KMS-11 (cell line): Measurements from ENCODE around the gene FLRT2.
A peak's percentile ranks its signal among the peaks of the same experiment; 100 is the strongest.

Source experiments
- H2AFZ ChIP-seq: fragments of 200-600 bp; sonication (generic); 2 replicates; pipeline ENCODE4 v1.6.1; 2016; ENCODE audit warnings: antibody characterized with exemption, mixed run types, low read depth
- H3K27ac ChIP-seq: fragments of 200-600 bp; sonication (generic); 2 replicates; pipeline ENCODE4 v1.6.1; 2016; ENCODE audit warnings: mild to moderate bottlenecking, mixed run types
- H3K27me3 ChIP-seq: fragments of 200-600 bp; sonication (generic); 2 replicates; pipeline ENCODE4 v1.6.1; 2017; ENCODE audit warnings: mild to moderate bottlenecking, low read depth, mixed run types, moderate library complexity; ENCODE audit not compliant: insufficient read depth
- H3K36me3 ChIP-seq: fragments of 200-600 bp; sonication (generic); 2 replicates; pipeline ENCODE4 v1.6.1; 2017; ENCODE audit warnings: mild to moderate bottlenecking, mixed run types; ENCODE audit not compliant: insufficient read depth
- H3K4me1 ChIP-seq: fragments of 200-600 bp; sonication (generic); 2 replicates; pipeline ENCODE4 v1.6.1; 2016; ENCODE audit warnings: mild to moderate bottlenecking, low read depth, mixed run types; ENCODE audit not compliant: poor library complexity, severe bottlenecking
- H3K4me2 ChIP-seq: fragments of 200-600 bp; sonication (generic); 2 replicates; pipeline ENCODE4 v1.7.0; 2016; ENCODE audit warnings: mild to moderate bottlenecking, mixed run types
- H3K4me3 ChIP-seq: fragments of 200-600 bp; sonication (generic); IDR thresholded peaks from 2 replicates; pipeline ENCODE4 v1.6.1; 2017; ENCODE audit warnings: low read depth, low read length, mixed read lengths; ENCODE audit not compliant: insufficient read depth
- H3K79me2 ChIP-seq: fragments of 200-600 bp; sonication (generic); 2 replicates; pipeline ENCODE4 v1.6.1; 2016; ENCODE audit warnings: low read depth, mixed run types; ENCODE audit not compliant: insufficient read depth
- H3K9ac ChIP-seq: fragments of 200-600 bp; sonication (generic); 2 replicates; pipeline ENCODE4 v1.6.1; 2016; ENCODE audit warnings: mild to moderate bottlenecking, mixed run types
- H4K20me1 ChIP-seq: fragments of 200-600 bp; sonication (generic); 2 replicates; pipeline ENCODE4 v1.6.1; 2016; ENCODE audit warnings: mild to moderate bottlenecking, mixed run types; ENCODE audit not compliant: insufficient read depth
- CTCF ChIP-seq: fragments of 200-600 bp; sonication (generic); conservative IDR thresholded peaks from 2 replicates; pipeline ENCODE4 v1.6.1; 2017; ENCODE audit warnings: low read depth, mild to moderate bottlenecking, antibody characterized with exemption, low read length, moderate library complexity, mixed read lengths

FLRT2 gene

GRCh38 chr14:85701116-85701515 is 171.2 kb downstream of the FLRT2 start:
- Histone ChIP-seq H3K4me3 (no peak overlapping the region), H3K36me3 (no peaks in the 10 kb centered on the region), H2AFZ (peak overlapping the region; percentile 39; the same call in 1 of the 2 replicates), H3K27me3 (no peaks in the 10 kb centered on the region), H3K79me2 (no peaks in the 10 kb centered on the region), H4K20me1 (no peaks in the 10 kb centered on the region), H3K4me1 (peaks cover 39% of the 10 kb centered on the region), H3K9ac (no peak overlapping the region), H3K27ac (peak overlapping the region; percentile 55), H3K4me2 (peak overlapping the region; percentile 39)
- TF ChIP-seq CTCF, result no peak

GRCh38 chr14:85701763-85702162 is 171.8 kb downstream of the FLRT2 start:
- no peak overlapping the region for H3K4me3 ChIP-seq
- no peaks in the 10 kb centered on the region for H4K20me1 ChIP-seq
- peak overlapping the region; percentile 55 for H3K27ac ChIP-seq
- no peak for TF ChIP-seq CTCF
- no peaks in the 10 kb centered on the region for H3K36me3 ChIP-seq
- H3K4me2 ChIP-seq, result peak overlapping the region; percentile 39
- peak overlapping the region; percentile 39; the same call in 1 of the 2 replicates for H2AFZ ChIP-seq
- H3K27me3 ChIP-seq, result no peaks in the 10 kb centered on the region
- H3K4me1 ChIP-seq, result peaks cover 39% of the 10 kb centered on the region
- H3K79me2 ChIP-seq, result no peaks in the 10 kb centered on the region
- H3K9ac ChIP-seq, result no peak overlapping the region

GRCh38 chr14:85702191-85702590 is 172.2 kb downstream of the FLRT2 start:
- Histone ChIP-seq H3K27me3 (no peaks in the 10 kb centered on the region), H3K36me3 (no peaks in the 10 kb centered on the region), H4K20me1 (no peaks in the 10 kb centered on the region), H3K4me3 (no peak overlapping the region), H3K79me2 (no peaks in the 10 kb centered on the region), H3K27ac (peak overlapping the region; percentile 55), H2AFZ (peak overlapping the region; percentile 39; the same call in 1 of the 2 replicates), H3K9ac (no peak overlapping the region), H3K4me2 (peak overlapping the region; percentile 39), H3K4me1 (peaks cover 39% of the 10 kb centered on the region)
- no peak for TF ChIP-seq CTCF

- no peaks in the 10 kb centered on the region for H3K79me2 ChIP-seq
- no peak overlapping the region for H3K9ac ChIP-seq
- H3K36me3 ChIP-seq, result no peaks in the 10 kb centered on the region
- no peak overlapping the region for H3K4me3 ChIP-seq
- peak overlapping the region; percentile 39 for H3K4me2 ChIP-seq
- H3K27ac ChIP-seq, result peak overlapping the region; percentile 55
- H3K4me1 ChIP-seq, result peaks cover 39% of the 10 kb centered on the region
- no peaks in the 10 kb centered on the region for H3K27me3 ChIP-seq
- no peaks in the 10 kb centered on the region for H4K20me1 ChIP-seq
- no peak for TF ChIP-seq CTCF
- peak overlapping the region; percentile 39; the same call in 1 of the 2 replicates for H2AFZ ChIP-seq
Measured at GRCh38 chr14:85702997-85703396, 173.1 kb downstream of the FLRT2 start.
